KMS-11 (cell line): ENCODE data around the gene PHB1.

Experiments used
- H2AFZ ChIP-seq: fragments of 200-600 bp; sonication (generic); 2 replicates; pipeline ENCODE4 v1.6.1; 2016; ENCODE audit warnings: antibody characterized with exemption, mixed run types, low read depth
- H3K27ac ChIP-seq: fragments of 200-600 bp; sonication (generic); 2 replicates; pipeline ENCODE4 v1.6.1; 2016; ENCODE audit warnings: mild to moderate bottlenecking, mixed run types
- H3K27me3 ChIP-seq: fragments of 200-600 bp; sonication (generic); 2 replicates; pipeline ENCODE4 v1.6.1; 2017; ENCODE audit warnings: mild to moderate bottlenecking, low read depth, mixed run types, moderate library complexity; ENCODE audit not compliant: insufficient read depth
- H3K36me3 ChIP-seq: fragments of 200-600 bp; sonication (generic); 2 replicates; pipeline ENCODE4 v1.6.1; 2017; ENCODE audit warnings: mild to moderate bottlenecking, mixed run types; ENCODE audit not compliant: insufficient read depth
- H3K4me1 ChIP-seq: fragments of 200-600 bp; sonication (generic); 2 replicates; pipeline ENCODE4 v1.6.1; 2016; ENCODE audit warnings: mild to moderate bottlenecking, low read depth, mixed run types; ENCODE audit not compliant: poor library complexity, severe bottlenecking
- H3K4me2 ChIP-seq: fragments of 200-600 bp; sonication (generic); 2 replicates; pipeline ENCODE4 v1.7.0; 2016; ENCODE audit warnings: mild to moderate bottlenecking, mixed run types
- H3K4me3 ChIP-seq: fragments of 200-600 bp; sonication (generic); IDR thresholded peaks from 2 replicates; pipeline ENCODE4 v1.6.1; 2017; ENCODE audit warnings: low read depth, low read length, mixed read lengths; ENCODE audit not compliant: insufficient read depth
- H3K79me2 ChIP-seq: fragments of 200-600 bp; sonication (generic); 2 replicates; pipeline ENCODE4 v1.6.1; 2016; ENCODE audit warnings: low read depth, mixed run types; ENCODE audit not compliant: insufficient read depth
- H3K9ac ChIP-seq: fragments of 200-600 bp; sonication (generic); 2 replicates; pipeline ENCODE4 v1.6.1; 2016; ENCODE audit warnings: mild to moderate bottlenecking, mixed run types
- H4K20me1 ChIP-seq: fragments of 200-600 bp; sonication (generic); 2 replicates; pipeline ENCODE4 v1.6.1; 2016; ENCODE audit warnings: mild to moderate bottlenecking, mixed run types; ENCODE audit not compliant: insufficient read depth
- TF ChIP-seq, protein P1 (sequence below): fragments of 200-600 bp; sonication (generic); conservative IDR thresholded peaks from 2 replicates; pipeline ENCODE4 v1.6.1; 2017; ENCODE audit warnings: low read depth, mild to moderate bottlenecking, antibody characterized with exemption, low read length, moderate library complexity, mixed read lengths

PHB1 gene

DNA sequence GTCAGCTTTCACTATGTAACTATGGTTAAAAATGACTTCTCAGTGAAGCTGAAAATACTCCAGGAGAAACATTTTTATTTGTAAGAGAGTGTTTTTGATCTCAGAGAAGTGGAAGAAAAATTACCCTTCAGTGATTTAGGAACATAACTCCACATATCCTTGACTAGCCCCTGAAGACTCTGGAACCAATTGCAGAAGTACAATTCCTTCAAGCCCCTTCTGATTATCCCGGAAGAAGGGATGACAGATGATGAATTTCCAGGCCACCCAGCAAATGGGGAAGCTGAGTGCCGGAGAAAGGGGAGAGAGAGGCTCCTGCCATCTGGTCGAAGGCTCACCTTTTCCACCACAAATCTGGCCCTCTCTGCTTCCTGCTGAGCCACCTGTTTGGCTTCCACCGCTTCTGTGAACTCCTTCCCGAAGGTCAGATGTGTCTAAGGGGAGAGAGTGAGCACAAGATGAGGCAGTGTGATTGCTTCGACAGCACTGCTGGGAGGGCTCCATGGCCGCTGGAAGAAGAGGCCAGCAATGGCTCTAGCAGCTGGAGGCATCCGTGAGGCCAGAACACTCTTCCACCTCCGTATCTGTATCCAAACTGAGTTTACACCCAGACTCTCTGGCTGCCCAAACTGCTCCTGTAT is 8.1 kb downstream of the PHB1 start:
- H3K27ac ChIP-seq: no peak overlapping the region
- no peak overlapping the region for H2AFZ ChIP-seq
- no peak overlapping the region for H3K4me2 ChIP-seq
- H3K27me3 ChIP-seq: no peaks in the 10 kb centered on the region
- H4K20me1 ChIP-seq: no peaks in the 10 kb centered on the region; the same call in 1 of the 2 replicates
- H3K4me3 ChIP-seq: no peak overlapping the region
- peaks cover 33% of the 10 kb centered on the region for H3K4me1 ChIP-seq
- H3K79me2 ChIP-seq: no peaks in the 10 kb centered on the region
- H3K36me3 ChIP-seq: peaks cover 29% of the 10 kb centered on the region; the same call in 1 of the 2 replicates
- TF ChIP-seq, protein P1, sequence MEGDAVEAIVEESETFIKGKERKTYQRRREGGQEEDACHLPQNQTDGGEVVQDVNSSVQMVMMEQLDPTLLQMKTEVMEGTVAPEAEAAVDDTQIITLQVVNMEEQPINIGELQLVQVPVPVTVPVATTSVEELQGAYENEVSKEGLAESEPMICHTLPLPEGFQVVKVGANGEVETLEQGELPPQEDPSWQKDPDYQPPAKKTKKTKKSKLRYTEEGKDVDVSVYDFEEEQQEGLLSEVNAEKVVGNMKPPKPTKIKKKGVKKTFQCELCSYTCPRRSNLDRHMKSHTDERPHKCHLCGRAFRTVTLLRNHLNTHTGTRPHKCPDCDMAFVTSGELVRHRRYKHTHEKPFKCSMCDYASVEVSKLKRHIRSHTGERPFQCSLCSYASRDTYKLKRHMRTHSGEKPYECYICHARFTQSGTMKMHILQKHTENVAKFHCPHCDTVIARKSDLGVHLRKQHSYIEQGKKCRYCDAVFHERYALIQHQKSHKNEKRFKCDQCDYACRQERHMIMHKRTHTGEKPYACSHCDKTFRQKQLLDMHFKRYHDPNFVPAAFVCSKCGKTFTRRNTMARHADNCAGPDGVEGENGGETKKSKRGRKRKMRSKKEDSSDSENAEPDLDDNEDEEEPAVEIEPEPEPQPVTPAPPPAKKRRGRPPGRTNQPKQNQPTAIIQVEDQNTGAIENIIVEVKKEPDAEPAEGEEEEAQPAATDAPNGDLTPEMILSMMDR: no peak
- no peak overlapping the region for H3K9ac ChIP-seq

DNA sequence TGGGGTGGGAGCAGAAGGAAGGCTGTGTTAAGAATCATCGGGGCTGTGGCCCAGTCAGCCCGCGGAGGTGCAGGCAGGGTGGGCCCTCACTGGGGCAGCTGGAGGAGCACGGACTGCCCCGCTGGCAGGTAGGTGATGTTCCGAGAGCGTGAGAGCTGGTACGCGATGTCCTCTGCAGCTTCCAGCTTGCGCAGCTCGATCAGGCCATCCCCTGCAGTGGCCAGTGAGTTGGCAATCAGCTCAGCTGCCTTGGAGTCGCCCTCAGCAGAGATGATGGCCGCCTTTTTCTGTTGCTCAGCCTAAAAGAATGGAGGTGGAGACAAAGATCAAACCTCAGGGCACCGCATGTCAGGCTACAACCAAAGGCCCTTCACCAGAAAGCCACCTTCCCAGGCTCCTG is 9.8 kb downstream of the PHB1 start:
- Histone ChIP-seq H2AFZ (no peak overlapping the region), H3K27ac (no peak overlapping the region), H3K9ac (no peak overlapping the region), H3K27me3 (no peaks in the 10 kb centered on the region), H3K4me2 (no peak overlapping the region), H3K4me3 (no peak overlapping the region), H3K79me2 (no peaks in the 10 kb centered on the region), H3K36me3 (peaks cover 22% of the 10 kb centered on the region; the same call in 1 of the 2 replicates), H3K4me1 (peaks cover 25% of the 10 kb centered on the region), H4K20me1 (no peaks in the 10 kb centered on the region; the same call in 1 of the 2 replicates)
- TF ChIP-seq, protein P1: no peak

DNA sequence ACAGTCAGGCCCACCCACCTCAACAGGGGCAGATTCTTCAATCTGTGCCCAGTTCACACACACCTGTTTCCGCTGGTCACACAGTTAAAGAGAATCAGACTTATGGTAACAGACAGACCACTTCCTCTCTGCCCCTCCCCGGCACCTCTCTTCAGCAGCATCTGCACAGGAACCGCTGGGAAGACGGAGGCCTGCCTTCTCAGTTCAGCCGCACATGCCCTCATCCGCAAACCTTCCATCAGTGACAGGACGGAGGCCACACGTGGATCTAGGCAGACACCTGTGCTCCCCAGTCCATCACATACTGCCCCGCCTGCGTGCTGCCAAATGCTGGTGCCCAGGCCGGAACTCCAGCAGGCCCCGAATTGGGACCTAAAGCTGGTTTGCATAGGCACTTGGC is 10.3 kb downstream of the PHB1 start:
- Histone ChIP-seq H3K27me3 (no peaks in the 10 kb centered on the region), H3K4me1 (peaks cover 19% of the 10 kb centered on the region), H2AFZ (no peak overlapping the region), H3K4me3 (no peak overlapping the region), H4K20me1 (no peaks in the 10 kb centered on the region), H3K27ac (no peak overlapping the region), H3K9ac (no peak overlapping the region), H3K79me2 (no peaks in the 10 kb centered on the region), H3K4me2 (no peak overlapping the region), H3K36me3 (peaks cover 22% of the 10 kb centered on the region; the same call in 1 of the 2 replicates)
- TF ChIP-seq, protein P1: no peak

DNA sequence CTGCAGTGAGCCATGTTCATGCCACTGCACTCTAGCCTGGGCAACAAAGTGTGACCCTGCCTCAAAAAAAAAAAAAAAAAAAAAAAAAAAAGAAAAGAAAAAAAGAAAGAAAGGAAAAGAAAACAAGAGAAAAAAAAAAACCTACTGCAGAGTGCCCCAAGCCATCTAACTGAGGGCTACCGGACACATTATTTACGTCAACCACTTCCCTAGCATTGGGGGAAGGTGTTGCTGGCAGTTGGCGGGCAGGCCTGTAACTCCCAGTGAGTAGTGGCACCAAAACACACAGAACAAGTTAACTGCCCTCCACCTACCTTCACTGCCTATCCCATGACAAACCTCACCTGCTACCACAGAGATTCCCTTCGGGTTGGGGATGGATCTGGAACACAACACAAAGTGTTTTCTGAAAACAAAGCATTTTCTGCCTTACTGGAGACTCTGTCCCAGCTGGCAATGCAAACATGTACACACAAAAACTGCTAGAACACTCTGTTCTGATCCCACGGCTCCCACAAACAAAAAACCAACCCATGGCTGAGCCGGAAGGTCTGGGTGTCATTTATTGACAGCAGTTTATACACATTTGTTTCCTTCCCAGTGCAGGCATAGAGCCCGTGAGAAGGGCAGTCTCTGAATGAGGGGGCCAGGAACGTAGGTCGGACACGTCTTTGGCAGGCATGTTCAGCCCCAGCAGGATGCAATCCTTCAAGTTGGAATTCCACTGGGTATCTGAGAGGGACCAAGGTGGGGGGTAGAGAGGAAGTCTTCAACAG is 11.0 kb downstream of the PHB1 start:
- Histone ChIP-seq H3K27me3 (no peaks in the 10 kb centered on the region), H3K27ac (no peak overlapping the region), H3K79me2 (no peaks in the 10 kb centered on the region), H3K4me2 (no peak overlapping the region), H3K4me1 (peaks cover 13% of the 10 kb centered on the region), H2AFZ (no peak overlapping the region), H4K20me1 (no peaks in the 10 kb centered on the region), H3K36me3 (peaks cover 19% of the 10 kb centered on the region; the same call in 1 of the 2 replicates), H3K4me3 (no peak overlapping the region), H3K9ac (no peak overlapping the region)
- TF ChIP-seq, protein P1: no peak
